LHCN-M2 (cell line): ENCODE data around the gene EFEMP1. TPM values are rescaled to one million over a fixed set of nuclear protein-coding genes. Genes with fewer than 3 reads are reported as not detected.
"Not testable (repeated sequence)": the region's sequence is repeated elsewhere in the genome, so short reads cannot be mapped to it uniquely, and the experiment has no call there.

Source experiments
- DNase-seq: peaks from one replicate; pipeline ENCODE4 v3.0.0-alpha.2; 2012; ENCODE audit warnings: low read depth
- total RNA-seq: library from RNA; depleted of rRNA; stranded (reverse); fragments of >200 nt; gene quantifications from 2 replicates; pipeline ENCODE4 v1.2.3, GENCODE V29; 2014

The EFEMP1 gene
- total RNA-seq, 1 experiment from 2014 or later, result 37.8 TPM

- no peak for DNase-seq
Measured at GRCh38 chr2:55865096-55865835, 58.3 kb downstream of the EFEMP1 start.

DNA sequence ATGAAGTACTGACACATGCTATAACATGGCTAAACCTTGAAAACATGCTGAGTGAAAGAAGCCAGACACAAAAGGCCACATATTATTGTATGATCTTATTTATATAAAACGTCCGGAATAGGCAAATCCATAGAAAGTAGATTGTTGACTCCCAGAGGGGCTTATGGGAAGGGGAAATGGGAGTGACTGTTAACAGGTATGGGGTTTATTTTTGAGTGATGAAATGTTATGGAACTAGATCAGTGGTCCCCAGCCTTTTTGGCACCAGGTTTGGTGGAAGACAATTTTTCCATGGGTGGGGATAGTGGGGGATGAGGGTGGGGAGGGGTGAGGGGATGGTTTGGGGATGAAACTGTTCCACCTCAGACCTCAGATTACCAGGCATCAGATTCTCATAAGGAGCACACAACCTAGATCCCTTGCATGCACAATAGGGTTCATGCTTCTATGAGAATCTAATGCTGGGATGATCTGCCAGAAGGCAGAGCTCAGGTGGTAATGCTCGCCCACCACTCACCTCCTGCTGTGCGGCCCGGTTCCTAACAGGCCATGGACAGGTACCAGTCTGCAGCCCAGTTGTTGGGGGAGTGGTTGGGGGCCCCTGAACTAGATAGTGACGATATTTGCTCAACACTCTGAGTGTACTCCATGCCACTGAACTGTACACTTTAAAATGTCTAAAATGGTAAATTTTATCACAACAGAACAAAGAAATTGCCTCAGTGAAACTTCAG, 59.1 kb downstream of the EFEMP1 start:
- DNase-seq, result no peak

GRCh38 chr2:55862673-55863390, 60.8 kb downstream of the EFEMP1 start:
- DNase-seq, result peak; percentile 98

DNA sequence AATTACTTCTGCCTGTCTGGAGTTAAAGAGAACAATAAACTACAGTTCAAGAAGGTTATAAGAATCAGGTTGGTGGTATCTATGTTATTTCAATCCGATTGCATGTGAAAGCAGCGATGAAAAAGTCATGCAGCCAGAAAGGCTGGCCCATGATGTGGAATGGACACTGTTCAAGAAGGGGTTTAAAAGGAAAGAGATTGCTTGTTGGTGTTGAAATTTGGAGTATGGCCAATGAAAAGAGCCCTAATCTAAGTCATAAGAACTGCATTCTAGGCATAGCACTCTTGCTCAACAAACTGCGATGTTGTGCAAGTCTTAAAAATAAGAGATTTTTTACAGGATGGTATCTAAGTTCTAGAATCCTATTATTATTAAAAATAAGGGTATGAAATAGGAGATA, 61.3 kb downstream of the EFEMP1 start:
- DNase-seq, result peak; percentile 88

- DNase-seq, result no peak
Measured at GRCh38 chr2:55861733-55862132, 61.8 kb downstream of the EFEMP1 start.

- no peak for DNase-seq
Measured at GRCh38 chr2:55860832-55861231, 62.8 kb downstream of the EFEMP1 start.

GRCh38 chr2:55859875-55860274, 63.7 kb downstream of the EFEMP1 start:
- no peak for DNase-seq

DNA sequence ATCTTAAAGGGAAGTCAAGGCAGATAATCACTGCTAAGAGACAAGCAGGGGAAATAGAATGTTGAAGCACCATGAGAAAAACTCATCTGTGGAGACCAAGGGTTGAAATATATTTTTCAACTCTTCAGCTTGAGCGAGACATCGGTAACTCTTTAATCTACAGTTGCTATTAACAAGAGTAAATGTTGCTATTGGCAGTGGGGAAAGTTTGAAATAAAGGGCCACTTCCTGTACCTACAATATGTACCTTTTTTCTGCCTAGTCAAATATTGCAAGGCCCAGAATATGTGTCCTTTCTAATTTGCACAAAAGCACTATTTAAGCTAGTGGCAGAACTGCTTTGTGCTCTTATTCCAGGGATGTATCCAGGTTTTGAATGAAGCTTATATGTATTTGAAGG, 65.8 kb downstream of the EFEMP1 start:
- DNase-seq, result no peak

DNA sequence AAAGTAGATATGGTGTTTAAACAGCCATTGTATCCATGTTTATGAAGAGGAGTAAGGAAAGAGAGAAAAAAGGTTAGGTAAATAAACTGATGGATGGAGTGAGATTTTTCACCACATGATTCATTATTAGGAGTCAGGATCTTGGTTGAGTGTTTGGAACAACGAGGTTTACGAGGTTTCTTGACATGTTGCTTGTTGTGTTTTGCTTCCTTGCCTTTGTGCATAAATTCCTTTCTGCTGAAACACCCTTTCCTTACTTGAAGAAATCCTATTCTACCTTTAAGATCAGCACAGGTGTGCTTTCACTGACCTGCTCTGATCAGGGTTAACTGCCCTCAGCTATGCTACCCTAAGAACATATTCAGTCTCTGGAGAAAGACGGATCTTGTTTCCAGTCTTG, 66.6 kb downstream of the EFEMP1 start:
- peak; percentile 48 for DNase-seq

DNA sequence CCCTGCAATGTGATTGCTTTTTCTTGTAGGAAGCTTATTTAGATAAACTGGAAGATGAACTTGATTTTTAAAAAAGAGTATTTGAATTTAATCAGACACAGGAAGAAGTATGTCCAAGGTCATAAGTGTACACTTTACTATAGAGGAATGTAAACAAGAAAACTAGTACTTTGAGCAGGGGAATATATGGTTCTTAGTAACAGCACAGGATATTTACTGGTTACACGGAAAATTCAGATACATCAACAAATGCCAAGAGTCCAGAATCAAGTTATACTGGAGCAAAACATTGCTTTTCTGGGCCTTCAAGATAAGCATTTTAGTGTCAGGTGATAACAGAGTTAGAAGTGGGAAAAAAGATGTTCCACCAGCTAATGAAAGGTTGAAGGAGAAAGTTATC, 75.5 kb downstream of the EFEMP1 start:
- DNase-seq, result no peak

DNA sequence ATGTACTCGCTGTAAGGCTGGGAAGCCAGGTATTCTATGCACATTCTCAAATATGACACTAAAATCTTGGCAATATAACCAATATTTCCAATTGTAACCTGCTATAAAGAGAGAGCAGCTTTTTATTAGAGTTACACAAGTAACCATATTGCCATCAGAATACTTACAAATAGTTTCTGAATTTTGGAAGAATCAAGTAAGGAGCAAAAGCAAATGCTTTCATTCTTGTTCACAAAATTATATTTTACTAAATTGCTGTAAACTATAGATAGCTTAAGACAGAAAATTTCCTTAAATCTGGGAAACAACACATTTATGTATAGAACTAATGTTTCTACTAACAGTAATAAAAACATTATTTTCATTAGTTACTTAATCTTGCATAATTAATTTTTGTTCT, 77.2 kb downstream of the EFEMP1 start:
- DNase-seq, result no peak

DNA sequence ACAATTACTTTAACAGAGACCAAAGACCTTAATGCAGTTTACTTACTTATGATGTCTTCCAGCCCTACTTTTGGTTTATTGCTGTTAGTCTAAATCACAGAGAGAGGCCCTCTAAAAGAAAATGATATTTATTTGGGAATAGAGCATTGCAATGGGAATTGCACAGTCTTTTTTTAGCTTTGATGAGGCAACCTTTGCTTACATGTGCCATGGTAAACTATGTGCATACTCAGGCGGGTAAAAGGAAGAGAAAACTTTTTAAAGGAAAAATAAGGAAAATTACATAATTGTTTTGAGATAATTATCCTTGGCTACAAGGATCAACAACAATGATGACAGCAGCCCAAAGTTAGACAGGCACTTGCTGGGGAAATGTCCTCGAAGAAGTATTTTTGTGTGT, 78.6 kb downstream of the EFEMP1 start:
- no peak for DNase-seq

GRCh38 chr2:55843994-55844345, 79.6 kb downstream of the EFEMP1 start:
- no peak for DNase-seq

DNA sequence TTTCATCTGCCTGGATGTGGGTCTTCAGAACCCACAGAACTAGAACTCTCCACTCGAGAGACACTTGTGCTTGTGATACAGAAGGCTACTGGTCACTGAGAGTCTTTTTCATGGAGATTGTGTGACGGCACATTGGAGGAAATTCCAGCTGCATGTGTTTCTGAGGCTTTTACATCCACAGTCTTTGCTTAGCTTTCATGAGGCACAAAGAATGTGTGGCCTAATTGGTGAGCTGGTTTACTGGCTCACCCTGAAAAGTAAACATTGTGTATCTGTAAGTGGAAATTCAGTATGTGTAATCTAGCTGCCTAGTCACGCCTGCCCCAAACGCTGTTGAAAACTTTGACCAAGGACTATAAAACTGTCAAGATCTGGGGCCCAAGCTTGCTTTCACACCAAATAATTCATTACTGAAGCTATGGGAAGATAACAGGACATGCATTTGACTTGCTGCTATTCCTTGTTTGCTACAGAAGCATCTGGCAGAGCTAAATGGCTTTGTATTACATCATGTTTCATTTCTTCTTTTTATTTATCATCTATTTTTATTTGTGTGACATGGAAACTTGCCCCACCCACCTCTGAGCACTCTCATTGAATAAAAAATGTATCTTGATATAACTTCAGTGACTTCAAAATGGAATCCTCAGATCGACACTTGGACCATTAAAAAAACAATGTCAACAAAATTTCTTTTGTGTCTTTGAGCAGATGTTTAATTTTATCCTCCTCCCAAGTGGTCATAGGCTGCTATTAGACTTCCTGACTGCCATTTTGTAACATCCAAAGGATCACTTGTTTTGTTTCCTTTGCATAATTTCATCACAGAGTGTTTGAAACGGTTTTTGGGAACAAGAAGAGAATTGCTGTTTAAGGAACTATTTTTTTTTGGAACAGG, 80.2 kb downstream of the EFEMP1 start:
- DNase-seq, result peak; percentile 89

GRCh38 chr2:55842046-55842445, 81.5 kb downstream of the EFEMP1 start:
- peak; percentile 34 for DNase-seq

DNA sequence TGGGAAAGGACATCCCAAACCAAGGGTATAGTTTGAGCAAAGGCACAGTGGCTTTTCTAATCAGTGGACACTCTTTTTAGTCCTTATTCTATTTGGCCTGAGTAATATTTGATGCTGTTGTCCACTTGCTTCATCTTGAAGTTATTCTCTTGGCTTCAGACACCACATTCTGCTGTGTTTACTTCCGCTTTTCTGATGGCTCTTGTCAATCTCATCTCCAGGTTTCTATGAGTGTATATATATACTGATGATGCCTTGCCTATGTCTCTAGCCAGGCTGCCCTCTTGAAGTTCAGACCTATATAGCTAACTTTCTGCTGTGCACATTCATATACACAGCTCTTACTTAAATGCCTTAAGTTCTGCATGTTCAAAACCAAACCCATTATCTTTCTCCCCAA, 83.1 kb downstream of the EFEMP1 start:
- no peak for DNase-seq

DNA sequence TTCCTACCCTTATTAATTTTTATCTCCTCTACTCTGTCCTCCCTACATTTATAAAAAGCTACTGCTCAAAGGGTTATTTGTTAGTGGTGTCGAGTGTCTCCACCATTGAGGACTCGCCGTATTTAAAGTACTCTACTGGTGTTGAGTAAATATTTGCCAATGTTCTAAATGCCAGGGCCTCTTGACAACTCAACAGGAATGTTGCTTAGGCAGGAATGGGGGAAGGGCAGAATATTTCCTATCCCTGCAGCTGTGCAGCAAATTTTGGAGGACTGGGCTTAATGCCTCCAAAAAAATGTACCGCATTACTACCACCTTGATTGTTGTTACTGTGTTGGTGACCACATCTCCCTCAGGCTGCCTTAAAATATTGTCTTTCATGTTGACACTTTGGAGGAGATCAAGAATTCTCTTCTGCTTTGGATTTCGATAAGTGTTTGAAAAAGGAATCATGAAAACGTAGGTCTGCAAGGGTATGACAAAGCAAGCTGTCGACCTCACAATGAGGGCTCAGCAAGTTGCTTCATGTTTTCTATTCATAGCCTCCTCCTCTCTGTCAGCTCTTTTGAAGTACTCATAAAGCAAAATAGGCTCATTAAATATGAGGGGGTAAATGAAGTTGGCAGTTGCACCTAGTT, 84.3 kb downstream of the EFEMP1 start:
- DNase-seq, result peak; percentile 78

- DNase-seq, result no peak
Measured at GRCh38 chr2:55838653-55839052, 84.9 kb downstream of the EFEMP1 start.

GRCh38 chr2:55838117-55838516, 85.5 kb downstream of the EFEMP1 start:
- not testable (repeated sequence) for DNase-seq

GRCh38 chr2:55837073-55837472, 86.5 kb downstream of the EFEMP1 start:
- DNase-seq, result no peak
